Thoracic aorta (tissue), 2 donors: ENCODE results near the gene TIAL1. TPM values are rescaled to one million over a fixed set of nuclear protein-coding genes. Genes with fewer than 3 reads are reported as not detected.

Experiments
- ATAC-seq: fragments of 150-250 bp; one replicate; pipeline ENCODE4 v1.8.0; 2017; ENCODE audit warnings: low read depth; ENCODE audit not compliant: insufficient number of reproducible peaks, low FRiP score
- DNase-seq: peaks from one replicate; pipeline ENCODE4 v3.0.0-alpha.2; 2020; ENCODE audit warnings: low spot score
- H3K27ac ChIP-seq, 2 donors: fragments of 200-600 bp; sonication (generic); 1 replicate in 1 of 2; 2 replicates in 1 of 2; pipeline ENCODE4 v1.5.1; 2016; ENCODE audit warnings: mild to moderate bottlenecking in 2 of 2, moderate library complexity in 2 of 2
- H3K27me3 ChIP-seq: fragments of 200-600 bp; sonication (generic); replicated peaks from 2 replicates; pipeline ENCODE4 v1.6.0; 2016; ENCODE audit warnings: mild to moderate bottlenecking; ENCODE audit not compliant: insufficient read depth
- H3K36me3 ChIP-seq: fragments of 200-600 bp; sonication (generic); one replicate; pipeline ENCODE4 v1.5.1; 2016
- H3K4me1 ChIP-seq, 2 donors: fragments of 200-600 bp; sonication (generic); 1 replicate in 1 of 2; 2 replicates in 1 of 2; pipeline versions ENCODE4 v1.5.1 to v1.6.0; 2016; ENCODE audit warnings: low read depth in 2 of 2, mild to moderate bottlenecking in 1 of 2; ENCODE audit not compliant: control insufficient read depth in 1 of 2
- H3K4me3 ChIP-seq: fragments of 200-600 bp; sonication (generic); 2 replicates; pipeline ENCODE4 v1.5.1; 2016; ENCODE audit warnings: mild to moderate bottlenecking
- H3K9me3 ChIP-seq: fragments of 200-600 bp; sonication (generic); 2 replicates; pipeline ENCODE4 v1.5.1; 2016
- CTCF ChIP-seq: fragments of 200-600 bp; sonication (generic); IDR thresholded peaks from one replicate; pipeline ENCODE4 v1.5.1; 2019; ENCODE audit warnings: antibody characterized with exemption
- total RNA-seq, 2 donors: library from RNA; depleted of rRNA; stranded (reverse); fragments of >200 nt; gene quantifications; one replicate each; pipeline versions ENCODE4 v1.1.0 to v1.2.3, GENCODE V29; 2016

TIAL1 gene
- total RNA-seq, 2 donors from 2014 or later: 72.4 to 79.5 TPM

GRCh38 chr10:119595134-119595675 is 1.6 kb downstream of the TIAL1 start:
- peaks cover 23 to 43% of the 10 kb centered on the region in 2 donors for H3K4me1 ChIP-seq
- H3K36me3 ChIP-seq: no peaks in the 10 kb centered on the region
- ATAC-seq (no peak), DNase-seq (no peak)
- peak overlapping the region; percentile 92 for H3K4me3 ChIP-seq
- no peaks in the 10 kb centered on the region for H3K9me3 ChIP-seq
- H3K27me3 ChIP-seq: no peaks in the 10 kb centered on the region
- TF ChIP-seq CTCF: no peak
- H3K27ac ChIP-seq: peak overlapping the region in 1 of 2 donors; percentile 98

GRCh38 chr10:119588071-119588470 is 8.7 kb downstream of the TIAL1 start:
- Histone ChIP-seq H3K36me3 (peaks cover 11% of the 10 kb centered on the region), H3K4me3 (no peak overlapping the region), H3K4me1 (peaks cover 8 to 27% of the 10 kb centered on the region in 2 donors), H3K9me3 (no peaks in the 10 kb centered on the region), H3K27ac (no peak overlapping the region), H3K27me3 (no peaks in the 10 kb centered on the region)
- no peak for ATAC-seq
- DNase-seq: no peak
- TF ChIP-seq CTCF: no peak

- peaks cover 0 to 8% of the 10 kb centered on the region in 2 donors for H3K4me1 ChIP-seq
- no peaks in the 10 kb centered on the region for H3K9me3 ChIP-seq
- peaks cover 38% of the 10 kb centered on the region for H3K36me3 ChIP-seq
- no peaks in the 10 kb centered on the region for H3K27me3 ChIP-seq
- DNase-seq (no peak), ATAC-seq (no peak)
- no peak overlapping the region for H3K4me3 ChIP-seq
- H3K27ac ChIP-seq: no peak overlapping the region
- TF ChIP-seq CTCF: no peak
Measured at GRCh38 chr10:119578355-119578754, 18.4 kb downstream of the TIAL1 start.

GRCh38 chr10:119575991-119576390 is 20.8 kb downstream of the TIAL1 start:
- H3K4me1 ChIP-seq: no peaks in the 10 kb centered on the region
- peaks cover 46% of the 10 kb centered on the region for H3K36me3 ChIP-seq
- DNase-seq (no peak), ATAC-seq (no peak)
- H3K27me3 ChIP-seq: no peaks in the 10 kb centered on the region
- no peaks in the 10 kb centered on the region for H3K9me3 ChIP-seq
- no peak overlapping the region for H3K4me3 ChIP-seq
- H3K27ac ChIP-seq: no peak overlapping the region
- TF ChIP-seq CTCF: no peak

- DNase-seq (no peak), ATAC-seq (no peak)
- no peaks in the 10 kb centered on the region for H3K9me3 ChIP-seq
- no peak overlapping the region for H3K27ac ChIP-seq
- no peaks in the 10 kb centered on the region for H3K27me3 ChIP-seq
- no peak for TF ChIP-seq CTCF
- no peak overlapping the region for H3K4me3 ChIP-seq
- H3K4me1 ChIP-seq: no peaks in the 10 kb centered on the region
- peaks cover 46% of the 10 kb centered on the region for H3K36me3 ChIP-seq
Measured at GRCh38 chr10:119575506-119575905, 21.3 kb downstream of the TIAL1 start.
